ENCODE results near the gene TACR2.

The TACR2 gene

GRCh38 chr10:69360485-69361302 lies 56.0 kb downstream of the TACR2 start:
- no peak overlapping the region for H2BK12ac ChIP-seq (ENCODE audit: low read length)
- no peak overlapping the region for H2AFZ ChIP-seq (ENCODE audit: low read length)
- peak overlapping the region; percentile 13 for H3K18ac ChIP-seq (ENCODE audit: low read length)
- peaks cover 0 to 10% of the 10 kb centered on the region in 2 donors for H3K4me1 ChIP-seq (ENCODE audit: control insufficient read depth in 2 of 2, insufficient read depth in 1 of 2, low read depth in 1 of 2, low read length in 2 of 2)
- H3K27ac ChIP-seq (replicated peaks; ENCODE audit: low read length) = no peak overlapping the region
- no peak overlapping the region for H2BK5ac ChIP-seq (ENCODE audit: low read length)
- H3K4ac ChIP-seq (ENCODE audit: low read length) = no peak overlapping the region
- no peak overlapping the region for H3K23ac ChIP-seq (ENCODE audit: low read depth, low read length, poor library complexity)
- no peak overlapping the region for H2BK15ac ChIP-seq (ENCODE audit: low read length)
- no peak overlapping the region for H3K4me3 ChIP-seq (ENCODE audit: low read length in 2 of 2)
- H3K27me3 ChIP-seq (ENCODE audit: control insufficient read depth in 3 of 3, insufficient read depth in 3 of 3, low read depth in 1 of 3, low read length in 3 of 3) = no peaks in the 10 kb centered on the region
- H2BK120ac ChIP-seq (ENCODE audit: low read depth, low read length) = no peak overlapping the region
- no peak overlapping the region for H3K4me2 ChIP-seq (ENCODE audit: insufficient read depth, low read length, poor library complexity, severe bottlenecking)
- no peak overlapping the region for H2AK5ac ChIP-seq (ENCODE audit: low read depth, low read length)
- WGBS, 2 donors (ENCODE audit: extremely low coverage in 2 of 2, insufficient read length in 2 of 2, insufficient replicate concordance in 1 of 2) = no CpG with 5 or more reads among the region's 8 CpGs
- H4K8ac ChIP-seq (ENCODE audit: low read depth, low read length) = no peak overlapping the region
- H3K36me3 ChIP-seq (replicated peaks in 1 of 2; ENCODE audit: control insufficient read depth in 2 of 2, insufficient read depth in 2 of 2, low read length in 2 of 2) = peaks cover 0 to 19% of the 10 kb centered on the region in 2 donors
- peaks cover 2% of the 10 kb centered on the region for H3K79me1 ChIP-seq (ENCODE audit: low read depth, low read length)
- no peak overlapping the region for H4K91ac ChIP-seq (ENCODE audit: low read depth, low read length, poor library complexity)
- no peak for DNase-seq (ENCODE audit: low spot score)
- no peak overlapping the region for H3K9ac ChIP-seq (ENCODE audit: low read depth, low read length, poor library complexity)
- H3K14ac ChIP-seq (ENCODE audit: low read length) = no peak overlapping the region
- no peaks in the 10 kb centered on the region for H3K9me3 ChIP-seq (replicated peaks in 1 of 2; ENCODE audit: control insufficient read depth in 2 of 2, insufficient read depth in 1 of 2, low read depth in 1 of 2, low read length in 2 of 2)

DNA sequence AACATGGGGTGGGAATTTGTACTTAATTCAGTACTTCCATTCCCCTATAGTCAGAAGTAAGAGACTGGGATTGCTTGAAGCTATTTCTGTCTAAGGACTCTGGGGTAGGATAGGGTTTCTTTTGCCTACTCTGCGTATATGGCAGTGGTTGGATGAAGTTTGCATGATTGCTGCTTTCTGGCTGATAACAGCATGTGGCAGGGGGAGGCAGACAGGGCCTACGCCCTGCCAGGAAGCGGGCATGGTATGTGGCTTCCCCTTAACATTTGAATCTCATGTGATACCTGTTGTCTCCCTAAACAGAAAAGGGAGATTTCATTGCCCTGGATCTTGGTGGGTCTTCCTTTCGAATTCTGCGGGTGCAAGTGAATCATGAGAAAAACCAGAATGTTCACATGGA lies 57.1 kb downstream of the TACR2 start:
- no CpG with 5 or more reads among the region's 5 CpGs for WGBS, 2 donors (ENCODE audit: extremely low coverage in 2 of 2, insufficient read length in 2 of 2, insufficient replicate concordance in 1 of 2)

DNA sequence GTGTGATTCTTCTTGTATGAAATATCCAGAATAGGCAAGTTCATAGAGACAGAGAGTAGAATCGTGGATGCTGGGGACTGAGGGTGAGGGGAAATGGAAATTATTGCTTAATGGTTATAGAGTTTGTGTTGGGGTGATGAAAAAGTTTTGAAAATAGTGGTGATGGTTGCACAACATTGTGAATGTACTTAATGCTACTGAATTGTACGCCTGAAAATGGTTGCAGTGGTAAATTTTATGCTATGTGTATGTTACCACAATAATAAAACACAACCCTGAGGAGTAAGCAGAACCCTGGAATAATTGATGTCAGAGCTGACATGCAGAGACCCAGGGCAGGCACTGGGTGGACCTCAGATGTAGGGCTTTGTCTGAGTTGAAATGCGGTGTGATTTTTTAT lies 57.6 kb downstream of the TACR2 start:
- no peak overlapping the region for H3K27ac ChIP-seq (replicated peaks; ENCODE audit: low read length)
- H3K4me2 ChIP-seq (ENCODE audit: insufficient read depth, low read length, poor library complexity, severe bottlenecking) = no peak overlapping the region
- peaks cover 2% of the 10 kb centered on the region for H3K79me1 ChIP-seq (ENCODE audit: low read depth, low read length)
- no peak overlapping the region for H2AK5ac ChIP-seq (ENCODE audit: low read depth, low read length)
- H2AFZ ChIP-seq (ENCODE audit: low read length) = no peak overlapping the region
- no CpG with 5 or more reads among the region's 3 CpGs for WGBS, 2 donors (ENCODE audit: extremely low coverage in 2 of 2, insufficient read length in 2 of 2, insufficient replicate concordance in 1 of 2)
- H3K9me3 ChIP-seq (replicated peaks in 1 of 2; ENCODE audit: control insufficient read depth in 2 of 2, insufficient read depth in 1 of 2, low read depth in 1 of 2, low read length in 2 of 2) = no peaks in the 10 kb centered on the region
- no peak overlapping the region for H4K91ac ChIP-seq (ENCODE audit: low read depth, low read length, poor library complexity)
- H3K4ac ChIP-seq (ENCODE audit: low read length) = no peak overlapping the region
- no peak overlapping the region for H3K18ac ChIP-seq (ENCODE audit: low read length)
- no peak overlapping the region for H2BK5ac ChIP-seq (ENCODE audit: low read length)
- no peak overlapping the region for H4K8ac ChIP-seq (ENCODE audit: low read depth, low read length)
- no peaks in the 10 kb centered on the region for H3K27me3 ChIP-seq (ENCODE audit: control insufficient read depth in 3 of 3, insufficient read depth in 3 of 3, low read depth in 1 of 3, low read length in 3 of 3)
- no peak overlapping the region for H3K23ac ChIP-seq (ENCODE audit: low read depth, low read length, poor library complexity)
- H2BK15ac ChIP-seq (ENCODE audit: low read length) = no peak overlapping the region
- H2BK120ac ChIP-seq (ENCODE audit: low read depth, low read length) = no peak overlapping the region
- no peak for DNase-seq (ENCODE audit: low spot score)
- H3K36me3 ChIP-seq (replicated peaks in 1 of 2; ENCODE audit: control insufficient read depth in 2 of 2, insufficient read depth in 2 of 2, low read length in 2 of 2) = peaks cover 0 to 10% of the 10 kb centered on the region in 2 donors
- H3K4me1 ChIP-seq (ENCODE audit: control insufficient read depth in 2 of 2, insufficient read depth in 1 of 2, low read depth in 1 of 2, low read length in 2 of 2) = peaks cover 0 to under 1% of the 10 kb centered on the region in 2 donors
- H3K14ac ChIP-seq (ENCODE audit: low read length) = no peak overlapping the region
- H2BK12ac ChIP-seq (ENCODE audit: low read length) = no peak overlapping the region
- no peak overlapping the region for H3K9ac ChIP-seq (ENCODE audit: low read depth, low read length, poor library complexity)
- H3K4me3 ChIP-seq (ENCODE audit: low read length in 2 of 2) = no peak overlapping the region

More for the DNA sequence above, 57.1 kb downstream of the TACR2 start:
- no peaks in the 10 kb centered on the region for H3K9me3 ChIP-seq (replicated peaks in 1 of 2; ENCODE audit: control insufficient read depth in 2 of 2, insufficient read depth in 1 of 2, low read depth in 1 of 2, low read length in 2 of 2)
- no peak overlapping the region for H2BK15ac ChIP-seq (ENCODE audit: low read length)
- H3K23ac ChIP-seq (ENCODE audit: low read depth, low read length, poor library complexity) = no peak overlapping the region
- no peak for DNase-seq (ENCODE audit: low spot score)
- H3K14ac ChIP-seq (ENCODE audit: low read length) = no peak overlapping the region
- no peak overlapping the region for H4K8ac ChIP-seq (ENCODE audit: low read depth, low read length)
- no peak overlapping the region for H2AFZ ChIP-seq (ENCODE audit: low read length)
- no peak overlapping the region for H2BK5ac ChIP-seq (ENCODE audit: low read length)
- no peak overlapping the region for H3K4me2 ChIP-seq (ENCODE audit: insufficient read depth, low read length, poor library complexity, severe bottlenecking)
- H3K27me3 ChIP-seq (ENCODE audit: control insufficient read depth in 3 of 3, insufficient read depth in 3 of 3, low read depth in 1 of 3, low read length in 3 of 3) = no peaks in the 10 kb centered on the region
- no peak overlapping the region for H2AK5ac ChIP-seq (ENCODE audit: low read depth, low read length)
- H3K4me1 ChIP-seq (ENCODE audit: control insufficient read depth in 2 of 2, insufficient read depth in 1 of 2, low read depth in 1 of 2, low read length in 2 of 2) = peaks cover 0 to 5% of the 10 kb centered on the region in 2 donors
- H3K9ac ChIP-seq (ENCODE audit: low read depth, low read length, poor library complexity) = no peak overlapping the region
- H3K36me3 ChIP-seq (replicated peaks in 1 of 2; ENCODE audit: control insufficient read depth in 2 of 2, insufficient read depth in 2 of 2, low read length in 2 of 2) = peaks cover 0 to 10% of the 10 kb centered on the region in 2 donors
- H2BK120ac ChIP-seq (ENCODE audit: low read depth, low read length) = no peak overlapping the region
- no peak overlapping the region for H4K91ac ChIP-seq (ENCODE audit: low read depth, low read length, poor library complexity)
- no peak overlapping the region for H3K27ac ChIP-seq (replicated peaks; ENCODE audit: low read length)
- H3K4ac ChIP-seq (ENCODE audit: low read length) = no peak overlapping the region
- H3K79me1 ChIP-seq (ENCODE audit: low read depth, low read length) = peaks cover 2% of the 10 kb centered on the region
- no peak overlapping the region for H3K18ac ChIP-seq (ENCODE audit: low read length)
- no peak overlapping the region for H3K4me3 ChIP-seq (ENCODE audit: low read length in 2 of 2)
- no peak overlapping the region for H2BK12ac ChIP-seq (ENCODE audit: low read length)

DNA sequence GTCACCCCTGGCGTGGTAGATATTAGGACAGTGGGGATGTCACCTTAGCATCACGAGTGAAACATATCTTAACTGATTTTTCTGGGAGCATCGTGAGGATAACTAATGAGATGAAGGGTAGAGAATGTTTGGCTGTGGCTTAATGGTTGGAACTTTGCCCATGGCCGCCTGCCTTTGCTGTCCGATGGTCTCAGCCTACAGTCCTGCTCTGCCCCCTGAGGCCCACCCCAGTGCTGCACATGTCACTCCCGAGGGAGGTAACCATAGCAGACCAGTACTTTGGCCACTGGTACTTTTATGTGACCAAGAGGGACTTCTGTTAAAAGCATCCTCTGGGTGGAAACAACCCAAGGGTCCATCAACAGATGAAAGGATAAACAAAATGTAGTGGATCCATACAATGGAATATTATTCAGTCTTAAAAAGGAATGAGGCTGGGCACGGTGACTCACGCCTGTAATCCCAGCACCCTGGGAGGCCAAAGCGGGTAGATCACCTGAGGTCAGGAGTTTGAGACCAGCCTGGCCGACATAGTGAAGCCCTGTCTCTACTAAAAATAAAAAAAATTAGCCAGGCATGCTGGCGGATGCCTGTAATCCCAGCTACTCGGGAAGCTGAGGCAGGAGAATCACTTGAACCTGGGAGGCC lies 58.4 kb downstream of the TACR2 start:
- Histone ChIP-seq H3K4ac (ENCODE audit: low read length) (no peak overlapping the region), H3K14ac (ENCODE audit: low read length) (no peak overlapping the region), H3K27me3 (ENCODE audit: control insufficient read depth in 3 of 3, insufficient read depth in 3 of 3, low read depth in 1 of 3, low read length in 3 of 3) (no peaks in the 10 kb centered on the region), H3K4me1 (ENCODE audit: control insufficient read depth in 2 of 2, insufficient read depth in 1 of 2, low read depth in 1 of 2, low read length in 2 of 2) (no peaks in the 10 kb centered on the region), H3K36me3 (replicated peaks in 1 of 2; ENCODE audit: control insufficient read depth in 2 of 2, insufficient read depth in 2 of 2, low read length in 2 of 2) (peaks cover 0 to 10% of the 10 kb centered on the region in 2 donors), H4K91ac (ENCODE audit: low read depth, low read length, poor library complexity) (no peak overlapping the region), H3K79me1 (ENCODE audit: low read depth, low read length) (peaks cover 2% of the 10 kb centered on the region), H3K9me3 (replicated peaks in 1 of 2; ENCODE audit: control insufficient read depth in 2 of 2, insufficient read depth in 1 of 2, low read depth in 1 of 2, low read length in 2 of 2) (no peaks in the 10 kb centered on the region), H3K4me3 (ENCODE audit: low read length in 2 of 2) (no peak overlapping the region), H2BK5ac (ENCODE audit: low read length) (no peak overlapping the region), H2BK120ac (ENCODE audit: low read depth, low read length) (no peak overlapping the region), H4K8ac (ENCODE audit: low read depth, low read length) (no peak overlapping the region), H3K18ac (ENCODE audit: low read length) (no peak overlapping the region), H3K9ac (ENCODE audit: low read depth, low read length, poor library complexity) (no peak overlapping the region), H2BK15ac (ENCODE audit: low read length) (no peak overlapping the region), H2AFZ (ENCODE audit: low read length) (no peak overlapping the region), H3K27ac (replicated peaks; ENCODE audit: low read length) (no peak overlapping the region), H3K23ac (ENCODE audit: low read depth, low read length, poor library complexity) (no peak overlapping the region), H3K4me2 (ENCODE audit: insufficient read depth, low read length, poor library complexity, severe bottlenecking) (no peak overlapping the region), H2AK5ac (ENCODE audit: low read depth, low read length) (no peak overlapping the region), H2BK12ac (ENCODE audit: low read length) (no peak overlapping the region)
- no peak for DNase-seq (ENCODE audit: low spot score)
- no CpG with 5 or more reads among the region's 12 CpGs for WGBS, 2 donors (ENCODE audit: extremely low coverage in 2 of 2, insufficient read length in 2 of 2, insufficient replicate concordance in 1 of 2)
